ENCODE data around the gene DMRTC2. TPM values are rescaled to one million over a fixed set of nuclear protein-coding genes. Genes with fewer than 3 reads are reported as not detected.

The DMRTC2 gene
- total RNA-seq, 4 donors from 2014 or later: not detected

DNA sequence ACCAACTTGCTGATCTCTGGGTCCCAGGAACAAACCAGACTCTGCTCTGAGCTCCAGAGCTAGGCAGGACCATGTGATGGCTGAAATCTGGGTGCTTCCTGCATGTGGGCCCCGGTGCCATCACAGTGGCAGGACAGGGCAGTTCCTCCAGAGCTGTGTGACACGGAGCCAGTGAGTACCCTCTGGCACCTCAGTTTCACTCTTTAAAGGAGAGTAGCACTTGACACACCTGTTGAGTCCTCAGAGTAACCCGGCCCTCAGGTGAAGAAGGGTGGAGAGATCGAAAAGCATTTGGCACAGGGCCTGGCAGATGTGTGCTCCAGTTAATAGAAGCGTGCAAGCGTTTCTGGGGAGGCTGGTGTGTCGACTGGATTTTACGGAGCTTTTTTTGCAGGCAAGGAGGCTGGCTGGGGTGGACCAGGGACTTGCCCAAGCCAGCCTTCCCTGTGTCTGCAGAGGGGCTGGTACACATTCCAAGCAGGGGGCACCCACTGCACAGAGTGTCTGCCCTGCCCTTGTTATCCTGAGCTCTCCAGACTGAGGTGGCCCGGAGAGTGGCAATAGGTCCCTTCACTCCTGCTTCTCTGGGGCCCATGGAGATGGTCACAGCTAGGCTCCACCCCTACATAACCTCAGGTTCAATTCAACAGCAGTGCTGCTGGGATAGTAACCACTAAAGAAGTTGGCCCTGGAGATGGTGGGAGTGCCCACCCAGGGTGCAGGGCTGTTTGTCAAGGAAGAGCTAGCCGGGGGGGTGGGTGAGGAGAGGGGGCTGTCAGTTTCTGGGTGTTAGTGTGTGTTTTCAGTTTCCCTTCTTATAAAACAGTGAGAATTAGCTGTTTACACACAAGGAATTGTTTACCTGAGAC is 23.5 kb downstream of the DMRTC2 start:
- Histone ChIP-seq H3K9me3 (no peaks in the 10 kb centered on the region), H3K4me1 (peaks cover 0 to 39% (median 11%) of the 10 kb centered on the region in 4 donors), H3K36me3 (peaks cover 0 to 94% (median 8%) of the 10 kb centered on the region in 3 donors), H3K27ac (no peak overlapping the region), H3K27me3 (no peaks in the 10 kb centered on the region), H3K4me3 (no peak overlapping the region)
- DNase-seq (ENCODE audit: low spot score in 2 of 2): no peak
- WGBS, 2 donors: 80 to 88% methylated on average over 10 of the region's 10 CpGs
- no peak for TF ChIP-seq POLR2A (IDR thresholded peaks at IDR 0.05)
- TF ChIP-seq, protein P1, sequence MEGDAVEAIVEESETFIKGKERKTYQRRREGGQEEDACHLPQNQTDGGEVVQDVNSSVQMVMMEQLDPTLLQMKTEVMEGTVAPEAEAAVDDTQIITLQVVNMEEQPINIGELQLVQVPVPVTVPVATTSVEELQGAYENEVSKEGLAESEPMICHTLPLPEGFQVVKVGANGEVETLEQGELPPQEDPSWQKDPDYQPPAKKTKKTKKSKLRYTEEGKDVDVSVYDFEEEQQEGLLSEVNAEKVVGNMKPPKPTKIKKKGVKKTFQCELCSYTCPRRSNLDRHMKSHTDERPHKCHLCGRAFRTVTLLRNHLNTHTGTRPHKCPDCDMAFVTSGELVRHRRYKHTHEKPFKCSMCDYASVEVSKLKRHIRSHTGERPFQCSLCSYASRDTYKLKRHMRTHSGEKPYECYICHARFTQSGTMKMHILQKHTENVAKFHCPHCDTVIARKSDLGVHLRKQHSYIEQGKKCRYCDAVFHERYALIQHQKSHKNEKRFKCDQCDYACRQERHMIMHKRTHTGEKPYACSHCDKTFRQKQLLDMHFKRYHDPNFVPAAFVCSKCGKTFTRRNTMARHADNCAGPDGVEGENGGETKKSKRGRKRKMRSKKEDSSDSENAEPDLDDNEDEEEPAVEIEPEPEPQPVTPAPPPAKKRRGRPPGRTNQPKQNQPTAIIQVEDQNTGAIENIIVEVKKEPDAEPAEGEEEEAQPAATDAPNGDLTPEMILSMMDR (IDR thresholded peaks at IDR 0.05): no peak
- no peak for TF ChIP-seq EP300 (IDR thresholded peaks at IDR 0.05)

DNA sequence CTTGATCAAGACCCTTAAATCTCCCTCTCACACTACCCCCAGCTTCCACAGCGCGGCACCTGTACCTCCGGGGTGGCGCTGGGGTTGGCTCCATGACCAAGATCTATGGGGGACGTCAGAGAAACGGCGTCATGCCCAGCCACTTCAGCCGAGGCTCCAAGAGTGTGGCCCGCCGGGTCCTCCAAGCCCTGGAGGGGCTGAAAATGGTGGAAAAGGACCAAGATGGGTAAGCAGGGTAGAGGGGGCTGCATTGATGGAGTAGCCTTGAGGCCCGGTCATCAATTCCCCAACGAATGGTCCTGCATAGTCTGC is 24.1 kb downstream of the DMRTC2 start:
- Histone ChIP-seq H3K27me3 (no peaks in the 10 kb centered on the region), H3K27ac (no peak overlapping the region), H3K4me1 (peaks cover 0 to 35% (median 8%) of the 10 kb centered on the region in 4 donors), H3K4me3 (no peak overlapping the region), H3K9me3 (no peaks in the 10 kb centered on the region), H3K36me3 (peaks cover 0 to 88% (median 8%) of the 10 kb centered on the region in 3 donors)
- DNase-seq (ENCODE audit: low spot score in 2 of 2): no peak
- 82 to 86% methylated on average over 12 of the region's 12 CpGs for WGBS, 2 donors
- TF ChIP-seq, protein P1 (IDR thresholded peaks at IDR 0.05): no peak

DNA sequence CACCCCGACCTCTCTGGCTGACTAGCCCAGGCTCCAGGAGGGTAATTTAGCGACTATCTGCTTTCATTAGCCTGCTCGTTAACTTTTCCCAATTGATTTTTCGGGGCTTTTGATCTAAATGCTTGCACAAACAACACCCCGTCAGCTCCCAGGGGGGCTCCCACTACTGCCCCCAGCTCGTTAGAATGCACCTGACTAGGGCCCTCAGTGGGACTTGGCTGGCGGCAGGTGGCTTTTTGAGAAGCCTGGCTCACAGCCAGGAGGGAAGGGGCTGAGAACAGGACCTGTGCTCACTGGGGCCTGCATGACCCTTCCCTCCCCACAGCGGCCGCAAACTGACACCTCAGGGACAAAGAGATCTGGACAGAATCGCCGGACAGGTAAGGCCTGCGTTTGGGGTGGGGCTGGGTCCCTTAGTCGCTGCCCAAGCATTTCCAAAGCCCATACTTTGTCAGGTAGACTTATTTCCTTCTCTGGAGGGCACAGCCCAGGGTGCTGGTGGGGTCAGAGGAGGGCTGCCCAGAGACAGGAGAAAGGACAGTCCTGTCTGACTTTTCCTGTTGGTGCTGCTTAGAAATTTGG is 24.6 kb downstream of the DMRTC2 start:
- no peak for DNase-seq (ENCODE audit: low spot score in 2 of 2)
- 71 to 84% methylated on average over 13 of the region's 13 CpGs for WGBS, 2 donors
- H3K4me3 ChIP-seq: no peak overlapping the region
- peak overlapping the region in 1 of 4 donors; percentile 45 for H3K27ac ChIP-seq
- peaks cover 0 to 30% (median 8%) of the 10 kb centered on the region in 4 donors for H3K4me1 ChIP-seq
- H3K9me3 ChIP-seq: no peaks in the 10 kb centered on the region
- H3K27me3 ChIP-seq: no peaks in the 10 kb centered on the region
- H3K36me3 ChIP-seq: peaks cover 0 to 82% (median 8%) of the 10 kb centered on the region in 3 donors
- TF ChIP-seq, protein P1 (IDR thresholded peaks at IDR 0.05): no peak
- TF ChIP-seq POLR2A (IDR thresholded peaks at IDR 0.05): no peak
- no peak for TF ChIP-seq EP300 (IDR thresholded peaks at IDR 0.05)

DNA sequence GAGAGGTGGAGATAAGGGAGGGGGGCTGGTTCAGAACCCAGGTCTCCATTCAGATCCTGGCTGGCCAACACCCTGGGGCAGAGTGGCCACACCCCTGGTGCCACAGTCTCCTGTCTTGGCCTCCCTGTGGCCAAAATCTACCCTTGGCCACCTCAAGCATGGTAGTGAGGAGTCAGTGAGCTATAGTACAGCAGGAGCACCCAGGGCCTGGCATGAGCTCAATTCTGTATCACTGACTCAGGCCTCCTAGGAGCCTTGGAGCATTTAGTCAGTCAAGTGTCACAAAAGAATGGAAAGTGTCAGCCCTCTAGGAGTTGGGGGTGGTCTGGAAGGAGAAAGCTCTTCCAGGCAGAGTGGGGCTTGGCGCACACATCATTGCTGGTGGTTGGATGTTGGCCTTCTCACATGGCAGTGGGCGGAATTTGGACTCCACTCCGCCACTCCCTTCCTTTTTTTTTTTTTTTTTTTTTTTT is 25.6 kb downstream of the DMRTC2 start:
- Histone ChIP-seq H3K27me3 (no peaks in the 10 kb centered on the region), H3K36me3 (peaks cover 0 to 73% (median 8%) of the 10 kb centered on the region in 3 donors), H3K4me1 (peaks cover 0 to 23% (median 8%) of the 10 kb centered on the region in 4 donors), H3K27ac (peak overlapping the region in 1 of 4 donors; percentile 45), H3K9me3 (no peaks in the 10 kb centered on the region), H3K4me3 (no peak overlapping the region)
- DNase-seq (ENCODE audit: low spot score in 2 of 2): no peak
- TF ChIP-seq, protein P1 (IDR thresholded peaks at IDR 0.05): no peak
- TF ChIP-seq EP300 (IDR thresholded peaks at IDR 0.05) (no peak), POLR2A (IDR thresholded peaks at IDR 0.05) (no peak)
- 52 to 83% methylated on average over 3 of the region's 3 CpGs for WGBS, 2 donors

All from tibial nerve (tissue), 4 donors.